ENCODE results near the gene FHIP1A. TPM values are rescaled to one million over a fixed set of nuclear protein-coding genes. Genes with fewer than 3 reads are reported as not detected.

FHIP1A gene
- total RNA-seq, 1 experiment from 2014 or later = 24.9 TPM

DNA sequence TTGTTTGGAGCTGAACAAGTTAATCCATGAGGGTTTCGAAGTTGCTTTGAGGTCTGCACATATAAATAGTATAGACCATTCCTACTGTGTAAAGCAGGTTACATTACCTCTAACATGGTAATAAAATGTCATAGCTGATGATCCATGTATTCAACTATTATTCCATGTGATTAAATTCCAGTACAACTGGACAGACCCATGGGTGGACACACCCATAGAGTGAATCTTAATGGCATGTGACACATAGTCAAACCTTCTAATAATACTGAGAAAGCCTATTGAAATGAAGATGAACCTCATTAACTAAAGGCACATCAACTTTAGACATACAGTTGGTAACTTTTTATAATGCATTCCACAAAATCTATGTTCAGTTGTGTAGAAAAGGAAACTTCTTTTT lies 28.5 kb downstream of the FHIP1A start:
- peaks cover 12% of the 10 kb centered on the region for H3K79me2 ChIP-seq (ENCODE audit: insufficient read depth, low read length)

More for the DNA sequence above, 28.5 kb downstream of the FHIP1A start:
- peaks cover 5% of the 10 kb centered on the region for H3K4me1 ChIP-seq (ENCODE audit: insufficient read depth, low read length)
- H3K14ac ChIP-seq (ENCODE audit: insufficient read depth, low read length) = no peak overlapping the region
- DNase-seq = no peak
- H4K8ac ChIP-seq (replicated peaks; ENCODE audit: insufficient read length, low read depth, low read length) = no peak overlapping the region
- no peaks in the 10 kb centered on the region for H3K23me2 ChIP-seq (ENCODE audit: insufficient read length, low read depth, low read length, poor library complexity, severe bottlenecking)
- no peak overlapping the region for H4K91ac ChIP-seq (ENCODE audit: insufficient read length, low read depth, low read length)
- H4K5ac ChIP-seq (ENCODE audit: insufficient read length, low read depth, low read length) = no peak overlapping the region
- Mint-ChIP-seq H3K36me3 (ENCODE audit: insufficient read depth in 1 of 3, low read depth in 3 of 3) (no peaks in the 10 kb centered on the region; a peak in 1 of 7 replicates), H3K27me3 (ENCODE audit: low read depth) (no peaks in the 10 kb centered on the region), H3K4me1 (peaks cover 8 to 21% of the 10 kb centered on the region in 2 experiments), H3K4me3 (no peak overlapping the region), H3K9me3 (no peaks in the 10 kb centered on the region), H3K27ac (no peak overlapping the region)
- peaks cover 3% of the 10 kb centered on the region for H3K79me1 ChIP-seq (ENCODE audit: insufficient read depth, low read depth, low read length, poor library complexity, severe bottlenecking)
- H2BK5ac ChIP-seq (ENCODE audit: insufficient read length, low read length) = no peak overlapping the region
- no peak for TF ChIP-seq CTCF (conservative IDR thresholded peaks at IDR 0.05)
- no peak overlapping the region for H2BK120ac ChIP-seq (ENCODE audit: low read depth, low read length, poor library complexity, severe bottlenecking)
- H2BK20ac ChIP-seq (ENCODE audit: low read depth, low read length, poor library complexity, severe bottlenecking) = no peak overlapping the region
- no peak overlapping the region for H3K23ac ChIP-seq (ENCODE audit: insufficient read length, low read depth, low read length)
- H2AFZ ChIP-seq (ENCODE audit: low read length) = no peak overlapping the region
- no peak overlapping the region for H3K27ac ChIP-seq (ENCODE audit: insufficient read length, low read depth, low read length)
- no peak overlapping the region for H3K9ac ChIP-seq (ENCODE audit: extremely low read depth, insufficient read length, low read length)
- H3K4me2 ChIP-seq (ENCODE audit: insufficient read depth, insufficient read length, low read length) = no peak overlapping the region
- no peaks in the 10 kb centered on the region for H4K20me1 ChIP-seq (ENCODE audit: control insufficient read depth, insufficient read depth, insufficient read length)
- no peaks in the 10 kb centered on the region for H3K9me3 ChIP-seq (ENCODE audit: control insufficient read depth, low read depth, low read length)
- no peak overlapping the region for H2BK15ac ChIP-seq (ENCODE audit: low read depth, low read length)
- no CpG with 5 or more reads among the region's 1 CpG for WGBS (ENCODE audit: extremely low coverage, insufficient read length, low lambda C conversion rate)
- no peak overlapping the region for H3K4ac ChIP-seq (ENCODE audit: low read depth, low read length)
- H3K56ac ChIP-seq (ENCODE audit: insufficient read length, low read depth, low read length) = no peak overlapping the region
- H3K18ac ChIP-seq (ENCODE audit: insufficient read length, low read depth, low read length) = no peak overlapping the region
- no peaks in the 10 kb centered on the region for H3K27me3 ChIP-seq (ENCODE audit: insufficient read depth, low read length)
- H2AK5ac ChIP-seq (ENCODE audit: insufficient read length, low read length) = no peak overlapping the region
- H2BK12ac ChIP-seq (ENCODE audit: insufficient read length, low read depth, low read length) = no peak overlapping the region
- no peak overlapping the region for H3T11ph ChIP-seq (ENCODE audit: low read length)

All from H9 (cell line).